SK-N-MC (cell line): ENCODE data around the gene ZDHHC6.

ENCODE experiments used
- EZH2 ChIP-seq: fragments of 200-600 bp; sonication (generic); IDR thresholded peaks from one replicate; pipeline ENCODE4 v1.6.1; 2017; ENCODE audit warnings: antibody characterized with exemption
- FOXP2 ChIP-seq: optimal IDR thresholded peaks from 2 replicates; pipeline ENCODE3; 2011; ENCODE audit warnings: mild to moderate bottlenecking, moderate library complexity; ENCODE audit not compliant: insufficient read depth; ENCODE audit errors: extremely low read length, control extremely low read depth
- POLR2AphosphoS5 ChIP-seq: IDR thresholded peaks from 2 replicates; pipeline ENCODE4 v1.6.1; 2012; ENCODE audit warnings: mild to moderate bottlenecking, low read depth, low read length, borderline replicate concordance

- no peak for TF ChIP-seq POLR2AphosphoS5
- TF ChIP-seq EZH2 = no peak
- TF ChIP-seq FOXP2 = no peak
Measured at GRCh38 chr10:112412696-112413095, 34.0 kb downstream of the ZDHHC6 start.
